ENCODE results near the gene TULP1.

DNA sequence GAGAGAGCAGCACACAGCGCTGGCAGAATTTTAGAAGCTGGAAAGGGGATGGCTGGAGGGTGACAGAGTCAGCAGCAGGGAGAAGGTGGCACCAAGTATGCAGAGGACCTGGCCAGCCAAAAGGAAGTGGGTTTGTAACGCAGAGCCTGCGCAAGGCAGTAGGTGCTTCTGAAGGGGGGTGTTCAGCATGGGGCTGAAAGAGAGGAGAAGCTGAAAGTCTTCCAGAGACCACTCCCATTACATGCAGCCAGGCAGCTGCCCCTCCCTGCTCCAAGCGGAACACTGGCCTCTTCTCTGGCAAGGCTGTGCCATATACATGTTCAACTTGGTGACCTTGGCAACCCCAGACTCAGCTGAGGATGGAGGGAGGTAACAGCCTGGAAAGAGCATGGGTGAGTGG, 42.1 kb upstream of the TULP1 start:
- no peak for TF ChIP-seq CTCF (IDR thresholded peaks at IDR 0.05)
- TF ChIP-seq POLR2A (IDR thresholded peaks at IDR 0.05): no peak

All from breast epithelium (tissue), 3 donors.